OCI-LY7 (cell line): ENCODE data around the gene CECR2. TPM values are rescaled to one million over a fixed set of nuclear protein-coding genes. Genes with fewer than 3 reads are reported as not detected.

ENCODE experiments used
- BruUV-seq: library from RNA; stranded (reverse); fragments of 400-500 nt; replicated peaks from 2 replicates; lab custom pipeline; 2021; lab: Mats Ljungman, UMichigan
- CTCF ChIA-PET: fragments of 300-600 bp; sonication (Branson Sonifier 250); formaldehyde crosslinking; loops from one replicate; lab custom pipeline; 2022; ENCODE audit warnings: antibody characterized with exemption; ENCODE audit not compliant: unreplicated experiment; lab: Charles Lee
- POLR2A ChIA-PET: fragments of 300-600 bp; sonication (Branson Sonifier 250); formaldehyde crosslinking; loops from one replicate; lab custom pipeline; 2022; ENCODE audit warnings: antibody characterized with exemption; lab: Charles Lee
- DNase-seq: peaks from one replicate; pipeline ENCODE4 v3.0.0-alpha.2; 2015; ENCODE audit warnings: low spot score
- H2AFZ ChIP-seq: fragments of 200-600 bp; sonication (generic), shearing (Covaris generic); 2 replicates; pipeline ENCODE4 v1.6.1; 2014; ENCODE audit warnings: mild to moderate bottlenecking, antibody characterized with exemption, low read length, moderate library complexity
- H3K27ac ChIP-seq: fragments of 200-600 bp; sonication (generic); 2 replicates; pipeline ENCODE4 v1.5.1; 2014; ENCODE audit warnings: mixed run types, low read depth, mild to moderate bottlenecking, moderate library complexity, low read length, inconsistent platforms; ENCODE audit not compliant: poor library complexity, severe bottlenecking
- H3K36me3 ChIP-seq: fragments of 200-600 bp; sonication (generic); 2 replicates; pipeline ENCODE4 v1.6.1; 2014; ENCODE audit warnings: mild to moderate bottlenecking, antibody characterized with exemption, low read length, moderate library complexity, mixed read lengths; ENCODE audit not compliant: insufficient read depth
- H3K4me1 ChIP-seq: fragments of 200-600 bp; sonication (generic); 2 replicates; pipeline ENCODE4 v1.5.1; 2014; ENCODE audit warnings: mild to moderate bottlenecking, low read length; ENCODE audit not compliant: insufficient read depth, poor library complexity, severe bottlenecking
- H3K4me2 ChIP-seq: fragments of 200-600 bp; sonication (generic); 2 replicates; pipeline ENCODE4 v1.6.1; 2014; ENCODE audit warnings: mild to moderate bottlenecking, low read length
- H3K4me3 ChIP-seq: fragments of 200-600 bp; sonication (generic); 2 replicates; pipeline ENCODE4 v1.5.1; 2014; ENCODE audit warnings: mild to moderate bottlenecking, low read depth, low read length; ENCODE audit not compliant: poor library complexity, severe bottlenecking
- H3K79me2 ChIP-seq: fragments of 200-600 bp; sonication (generic); 2 replicates; pipeline ENCODE4 v1.6.1; 2016; ENCODE audit warnings: low read depth, mild to moderate bottlenecking, low read length, moderate library complexity, mixed read lengths; ENCODE audit not compliant: insufficient read depth
- H3K9me2 ChIP-seq: fragments of 200-600 bp; sonication (generic); 2 replicates; pipeline ENCODE4 v1.6.1; 2016; ENCODE audit warnings: mild to moderate bottlenecking, low read length, mixed read lengths; ENCODE audit not compliant: insufficient read depth
- H3K9me3 ChIP-seq: fragments of 200-600 bp; sonication (generic); 2 replicates; pipeline ENCODE4 v1.6.1; 2014; ENCODE audit warnings: mild to moderate bottlenecking, mixed run types, low read length, mixed read lengths
- H4K20me1 ChIP-seq: fragments of 200-600 bp; sonication (generic); 2 replicates; pipeline ENCODE4 v1.6.1; 2014; ENCODE audit warnings: mild to moderate bottlenecking, antibody characterized with exemption, low read length, moderate library complexity, mixed read lengths; ENCODE audit not compliant: insufficient read depth
- CTCF ChIP-seq: fragments of 200-600 bp; sonication (generic); conservative IDR thresholded peaks from 2 replicates; pipeline ENCODE4 v1.5.1; 2014; ENCODE audit warnings: mild to moderate bottlenecking, antibody characterized with exemption, low read length, moderate library complexity, mixed read lengths
- EZH2phosphoT487 ChIP-seq: fragments of 200-600 bp; sonication (generic); IDR thresholded peaks from 2 replicates; pipeline ENCODE4 v1.6.1; 2018; ENCODE audit warnings: low read depth, borderline replicate concordance, mild to moderate bottlenecking, mixed run types, antibody characterized with exemption, low read length, moderate library complexity, mixed read lengths
- intact Hi-C: fragments of 100-400 bp; cut with micrococcal nuclease; formaldehyde crosslinking; loops from one replicate; pipeline ENCODE4 v1.10.0; 2022; ENCODE audit not compliant: unreplicated experiment
- total RNA-seq, 2 experiments: library from RNA; depleted of rRNA in 1 of 2; stranded (reverse); fragments of >200 nt in 1 of 2; shearing (Covaris generic) in 1 of 2; gene quantifications; 2 replicates each; pipeline ENCODE4 v1.2.3, GENCODE V29; 2014 to 2022

Gene CECR2
- total RNA-seq, 2 experiments from 2014 or later, result 0.09 to 0.53 TPM

- Histone ChIP-seq H3K36me3 (no peaks in the 10 kb centered on the region), H4K20me1 (no peaks in the 10 kb centered on the region), H3K79me2 (no peaks in the 10 kb centered on the region), H3K27ac (no peak overlapping the region), H2AFZ (no peak overlapping the region), H3K4me3 (no peak overlapping the region), H3K4me2 (no peak overlapping the region), H3K9me3 (no peaks in the 10 kb centered on the region), H3K4me1 (no peaks in the 10 kb centered on the region), H3K9me2 (no peaks in the 10 kb centered on the region)
- ChIA-PET CTCF (no interaction called here), POLR2A (no interaction called here)
- intact Hi-C loops, result no loop called here
- BruUV-seq, result no TSS peak
- DNase-seq, result no peak
- no peak for TF ChIP-seq EZH2phosphoT487
- TF ChIP-seq CTCF, result no peak
These were observed 41.3 kb downstream of the CECR2 start for GRCh38 chr22:17410576-17410975.

- H3K4me2 ChIP-seq, result no peak overlapping the region
- H4K20me1 ChIP-seq, result no peaks in the 10 kb centered on the region
- no peak for DNase-seq
- H3K4me1 ChIP-seq, result no peaks in the 10 kb centered on the region
- H3K36me3 ChIP-seq, result no peaks in the 10 kb centered on the region
- no TSS peak for BruUV-seq
- no peak overlapping the region for H3K27ac ChIP-seq
- POLR2A ChIA-PET, result no interaction called here
- intact Hi-C loops, result no loop called here
- H2AFZ ChIP-seq, result no peak overlapping the region
- CTCF ChIA-PET, result no interaction called here
- no peak overlapping the region for H3K4me3 ChIP-seq
- H3K9me2 ChIP-seq, result no peaks in the 10 kb centered on the region
- H3K79me2 ChIP-seq, result no peaks in the 10 kb centered on the region
- H3K9me3 ChIP-seq, result no peaks in the 10 kb centered on the region
- TF ChIP-seq CTCF, result no peak
- no peak for TF ChIP-seq EZH2phosphoT487
These were observed 42.0 kb downstream of the CECR2 start for GRCh38 chr22:17411213-17411612.

- Histone ChIP-seq H3K9me2 (no peaks in the 10 kb centered on the region), H3K4me2 (no peak overlapping the region), H3K27ac (no peak overlapping the region), H3K4me3 (no peak overlapping the region), H2AFZ (no peak overlapping the region), H3K36me3 (no peaks in the 10 kb centered on the region), H3K79me2 (no peaks in the 10 kb centered on the region), H4K20me1 (no peaks in the 10 kb centered on the region), H3K9me3 (no peaks in the 10 kb centered on the region), H3K4me1 (no peaks in the 10 kb centered on the region)
- TF ChIP-seq CTCF (no peak), EZH2phosphoT487 (no peak)
- no TSS peak for BruUV-seq
- no peak for DNase-seq
- ChIA-PET CTCF (no interaction called here), POLR2A (interaction anchor here (1.0 kb wide), 1 partner anchor 18 kb away, joined by 3 read pairs; no protein-coding TSS in a partner anchor)
- intact Hi-C loops, result no loop called here
These were observed 43.0 kb downstream of the CECR2 start for GRCh38 chr22:17412232-17412631.
